ENCODE measurements around the gene GRIK4.

GRIK4 gene

GRCh38 chr11:120793150-120793549 lies 281.6 kb downstream of the GRIK4 start:
- no peak overlapping the region for H3K4me3 ChIP-seq (replicated peaks in 1 of 2; ENCODE audit: low read depth in 2 of 2, low read length in 2 of 2)
- no peak for TF ChIP-seq CTCF (IDR thresholded peaks at IDR 0.05; ENCODE audit: low read depth, low read length)
- DNase-seq (ENCODE audit: low read depth in 2 of 2), result no peak

GRCh38 chr11:120793806-120794479 lies 282.4 kb downstream of the GRIK4 start:
- H3K4me3 ChIP-seq (replicated peaks in 1 of 2; ENCODE audit: low read depth in 2 of 2, low read length in 2 of 2), result no peak overlapping the region
- no peak for TF ChIP-seq CTCF (IDR thresholded peaks at IDR 0.05; ENCODE audit: low read depth, low read length)
- DNase-seq (ENCODE audit: low read depth in 2 of 2), result no peak

- no peak overlapping the region for H3K4me3 ChIP-seq (replicated peaks in 1 of 2; ENCODE audit: low read depth in 2 of 2, low read length in 2 of 2)
- DNase-seq (ENCODE audit: low read depth in 2 of 2), result no peak
- no peak for TF ChIP-seq CTCF (IDR thresholded peaks at IDR 0.05; ENCODE audit: low read depth, low read length)
Measured at GRCh38 chr11:120794748-120795147, 283.2 kb downstream of the GRIK4 start.

GRCh38 chr11:120795185-120795584 lies 283.6 kb downstream of the GRIK4 start:
- TF ChIP-seq CTCF (IDR thresholded peaks at IDR 0.05; ENCODE audit: low read depth, low read length), result no peak
- H3K4me3 ChIP-seq (replicated peaks in 1 of 2; ENCODE audit: low read depth in 2 of 2, low read length in 2 of 2), result no peak overlapping the region
- no peak for DNase-seq (ENCODE audit: low read depth in 2 of 2)

- DNase-seq (ENCODE audit: low read depth in 2 of 2), result no peak
Measured at GRCh38 chr11:120797143-120797542, 285.6 kb downstream of the GRIK4 start.

GRCh38 chr11:120798854-120799253 lies 287.3 kb downstream of the GRIK4 start:
- H3K4me3 ChIP-seq (replicated peaks in 1 of 2; ENCODE audit: low read depth in 2 of 2, low read length in 2 of 2), result no peak overlapping the region
- TF ChIP-seq CTCF (IDR thresholded peaks at IDR 0.05; ENCODE audit: low read depth, low read length), result no peak

More at GRCh38 chr11:120797143-120797542, 285.6 kb downstream of the GRIK4 start:
- H3K4me3 ChIP-seq (replicated peaks in 1 of 2; ENCODE audit: low read depth in 2 of 2, low read length in 2 of 2), result no peak overlapping the region
- TF ChIP-seq CTCF (IDR thresholded peaks at IDR 0.05; ENCODE audit: low read depth, low read length), result no peak

GRCh38 chr11:120800206-120800605 lies 288.7 kb downstream of the GRIK4 start:
- no peak for TF ChIP-seq CTCF (IDR thresholded peaks at IDR 0.05; ENCODE audit: low read depth, low read length)
- DNase-seq (ENCODE audit: low read depth in 2 of 2), result no peak
- no peak overlapping the region for H3K4me3 ChIP-seq (replicated peaks in 1 of 2; ENCODE audit: low read depth in 2 of 2, low read length in 2 of 2)

More at GRCh38 chr11:120798854-120799253, 287.3 kb downstream of the GRIK4 start:
- DNase-seq (ENCODE audit: low read depth in 2 of 2), result no peak

Data from cardiac fibroblast (primary cell).